ENCODE measurements around the gene KRT14.
"Not testable (repeated sequence)": the region's sequence is repeated elsewhere in the genome, so short reads cannot be mapped to it uniquely, and the experiment has no call there.

Gene KRT14

GRCh38 chr17:41619036-41619926 lies 32.6 kb upstream of the KRT14 start:
- DNase-seq (ENCODE audit: low read depth in 1 of 2, low spot score in 1 of 2) = no peak
- no peak for TF ChIP-seq JUND (IDR thresholded peaks at IDR 0.05; ENCODE audit: low read depth)
- in situ Hi-C loops (cut with HindIII; ENCODE audit: low pct_unique_long_range_greater_than_20kb, low sequenced_read_pairs) = no loop called here

GRCh38 chr17:41618341-41619035 lies 31.8 kb upstream of the KRT14 start:
- no peak for DNase-seq (ENCODE audit: low read depth in 1 of 2, low spot score in 1 of 2)
- no peak for TF ChIP-seq JUND (IDR thresholded peaks at IDR 0.05; ENCODE audit: low read depth)
- in situ Hi-C loops (cut with HindIII; ENCODE audit: low pct_unique_long_range_greater_than_20kb, low sequenced_read_pairs) = no loop called here

GRCh38 chr17:41617698-41618097 lies 31.0 kb upstream of the KRT14 start:
- DNase-seq (ENCODE audit: low read depth in 1 of 2, low spot score in 1 of 2) = no peak
- in situ Hi-C loops (cut with HindIII; ENCODE audit: low pct_unique_long_range_greater_than_20kb, low sequenced_read_pairs) = no loop called here
- no peak for TF ChIP-seq JUND (IDR thresholded peaks at IDR 0.05; ENCODE audit: low read depth)

GRCh38 chr17:41617136-41617535 lies 30.4 kb upstream of the KRT14 start:
- no peak for TF ChIP-seq JUND (IDR thresholded peaks at IDR 0.05; ENCODE audit: low read depth)
- no peak for DNase-seq (ENCODE audit: low read depth in 1 of 2, low spot score in 1 of 2)
- in situ Hi-C loops (cut with HindIII; ENCODE audit: low pct_unique_long_range_greater_than_20kb, low sequenced_read_pairs) = no loop called here

- DNase-seq (ENCODE audit: low read depth in 1 of 2, low spot score in 1 of 2); in situ Hi-C loops (cut with HindIII; ENCODE audit: low pct_unique_long_range_greater_than_20kb, low sequenced_read_pairs): not testable (repeated sequence)
Observed at GRCh38 chr17:41616486-41616885, 29.8 kb upstream of the KRT14 start.

- in situ Hi-C loops (cut with HindIII; ENCODE audit: low pct_unique_long_range_greater_than_20kb, low sequenced_read_pairs) = no loop called here
- DNase-seq (ENCODE audit: low read depth in 1 of 2, low spot score in 1 of 2) = peak; percentile 77 to 97
- no peak for TF ChIP-seq JUND (IDR thresholded peaks at IDR 0.05; ENCODE audit: low read depth)
Observed at GRCh38 chr17:41615454-41615853, 28.8 kb upstream of the KRT14 start.

GRCh38 chr17:41614767-41615166 lies 28.1 kb upstream of the KRT14 start:
- DNase-seq (ENCODE audit: low read depth in 1 of 2, low spot score in 1 of 2); in situ Hi-C loops (cut with HindIII; ENCODE audit: low pct_unique_long_range_greater_than_20kb, low sequenced_read_pairs): not testable (repeated sequence)

GRCh38 chr17:41614098-41614497 lies 27.4 kb upstream of the KRT14 start:
- in situ Hi-C loops (cut with HindIII; ENCODE audit: low pct_unique_long_range_greater_than_20kb, low sequenced_read_pairs) = no loop called here
- no peak for DNase-seq (ENCODE audit: low read depth in 1 of 2, low spot score in 1 of 2)
- no peak for TF ChIP-seq JUND (IDR thresholded peaks at IDR 0.05; ENCODE audit: low read depth)

- in situ Hi-C loops (cut with HindIII; ENCODE audit: low pct_unique_long_range_greater_than_20kb, low sequenced_read_pairs) = no loop called here
- no peak for TF ChIP-seq JUND (IDR thresholded peaks at IDR 0.05; ENCODE audit: low read depth)
- DNase-seq (ENCODE audit: low read depth in 1 of 2, low spot score in 1 of 2) = no peak
Observed at GRCh38 chr17:41613277-41614082, 26.8 kb upstream of the KRT14 start.

GRCh38 chr17:41612376-41613160 lies 25.9 kb upstream of the KRT14 start, which contains the start of gene KRT16:
KRT16 (minus strand) TSS chr17:41612767; CDS start chr17:41612688, 79 bp downstream.
- in situ Hi-C loops (cut with HindIII; ENCODE audit: low pct_unique_long_range_greater_than_20kb, low sequenced_read_pairs) = not testable (repeated sequence)
- peak; percentile 45 to 51 for DNase-seq (ENCODE audit: low read depth in 1 of 2, low spot score in 1 of 2)

- in situ Hi-C loops (cut with HindIII; ENCODE audit: low pct_unique_long_range_greater_than_20kb, low sequenced_read_pairs) = no loop called here
- DNase-seq (ENCODE audit: low read depth in 1 of 2, low spot score in 1 of 2) = no peak
- TF ChIP-seq JUND (IDR thresholded peaks at IDR 0.05; ENCODE audit: low read depth) = no peak
Observed at GRCh38 chr17:41610965-41611640, 24.4 kb upstream of the KRT14 start.

GRCh38 chr17:41610061-41610517 lies 23.4 kb upstream of the KRT14 start:
- in situ Hi-C loops (cut with HindIII; ENCODE audit: low pct_unique_long_range_greater_than_20kb, low sequenced_read_pairs) = not testable (repeated sequence)

GRCh38 chr17:41606930-41607329 lies 20.2 kb upstream of the KRT14 start:
- DNase-seq (ENCODE audit: low read depth in 1 of 2, low spot score in 1 of 2); in situ Hi-C loops (cut with HindIII; ENCODE audit: low pct_unique_long_range_greater_than_20kb, low sequenced_read_pairs): not testable (repeated sequence)

More at GRCh38 chr17:41610061-41610517, 23.4 kb upstream of the KRT14 start:
- DNase-seq (ENCODE audit: low read depth in 1 of 2, low spot score in 1 of 2) = not testable (repeated sequence)

Data from T47D (cell line).